Esophagus (tissue), 2 donors: ENCODE results near the gene TTYH1. TPM values are rescaled to one million over a fixed set of nuclear protein-coding genes. Genes with fewer than 3 reads are reported as not detected.
"Not testable (repeated sequence)": the region's sequence is repeated elsewhere in the genome, so short reads cannot be mapped to it uniquely, and the experiment has no call there.

Experiments
- H3K27ac ChIP-seq, 2 donors: one replicate each; pipeline ENCODE4 v1.5.1; 2013; ENCODE audit warnings: low read depth in 2 of 2, mild to moderate bottlenecking in 2 of 2, inconsistent platforms in 1 of 2, low read length in 1 of 2, moderate library complexity in 1 of 2
- H3K27me3 ChIP-seq, 2 donors: one replicate each; pipeline ENCODE4 v1.6.1; 2013; ENCODE audit warnings: low read length in 2 of 2, control low read depth in 1 of 2, mild to moderate bottlenecking in 1 of 2; ENCODE audit not compliant: insufficient read depth in 2 of 2, control insufficient read depth in 1 of 2
- H3K36me3 ChIP-seq, 2 donors: one replicate each; pipeline ENCODE4 v1.6.1; 2013; ENCODE audit warnings: low read length in 1 of 2; ENCODE audit not compliant: control insufficient read depth in 2 of 2, insufficient read depth in 2 of 2
- H3K4me1 ChIP-seq, 2 donors: one replicate each; pipeline ENCODE4 v1.6.1; 2013; ENCODE audit warnings: low read length in 1 of 2; ENCODE audit not compliant: control insufficient read depth in 2 of 2, insufficient read depth in 2 of 2
- H3K4me3 ChIP-seq, 2 donors: one replicate each; pipeline ENCODE4 v1.5.1; 2013; ENCODE audit warnings: low read length in 2 of 2, mild to moderate bottlenecking in 2 of 2, low read depth in 1 of 2, moderate library complexity in 1 of 2
- H3K9me3 ChIP-seq, 2 donors: one replicate each; pipeline ENCODE4 v1.6.1; 2013; ENCODE audit warnings: mild to moderate bottlenecking in 2 of 2, low read depth in 1 of 2, low read length in 1 of 2, moderate library complexity in 1 of 2; ENCODE audit not compliant: control insufficient read depth in 2 of 2, insufficient read depth in 1 of 2
- WGBS, 2 donors: extraction: QIAGEN DNeasy Blood & Tissue Kit; methylation state at CpG; one replicate each; pipeline ENCODE4 v1.1.7; 2013; 5-methylcytosine and 5-hydroxymethylcytosine counted together
- polyA plus RNA-seq, 2 donors: library from polyadenylated mRNA; stranded (reverse); fragments of 200-250 nt; gene quantifications; one replicate each; pipeline ENCODE4 v1.2.3, GENCODE V29; 2013
- donor health status: healthy with polysubstance abuse.
- donor health status: Bipolar disorder and iron deficiency.

TTYH1 gene
- polyA plus RNA-seq, 2 donors, result 0.82 to 3.7 TPM

DNA sequence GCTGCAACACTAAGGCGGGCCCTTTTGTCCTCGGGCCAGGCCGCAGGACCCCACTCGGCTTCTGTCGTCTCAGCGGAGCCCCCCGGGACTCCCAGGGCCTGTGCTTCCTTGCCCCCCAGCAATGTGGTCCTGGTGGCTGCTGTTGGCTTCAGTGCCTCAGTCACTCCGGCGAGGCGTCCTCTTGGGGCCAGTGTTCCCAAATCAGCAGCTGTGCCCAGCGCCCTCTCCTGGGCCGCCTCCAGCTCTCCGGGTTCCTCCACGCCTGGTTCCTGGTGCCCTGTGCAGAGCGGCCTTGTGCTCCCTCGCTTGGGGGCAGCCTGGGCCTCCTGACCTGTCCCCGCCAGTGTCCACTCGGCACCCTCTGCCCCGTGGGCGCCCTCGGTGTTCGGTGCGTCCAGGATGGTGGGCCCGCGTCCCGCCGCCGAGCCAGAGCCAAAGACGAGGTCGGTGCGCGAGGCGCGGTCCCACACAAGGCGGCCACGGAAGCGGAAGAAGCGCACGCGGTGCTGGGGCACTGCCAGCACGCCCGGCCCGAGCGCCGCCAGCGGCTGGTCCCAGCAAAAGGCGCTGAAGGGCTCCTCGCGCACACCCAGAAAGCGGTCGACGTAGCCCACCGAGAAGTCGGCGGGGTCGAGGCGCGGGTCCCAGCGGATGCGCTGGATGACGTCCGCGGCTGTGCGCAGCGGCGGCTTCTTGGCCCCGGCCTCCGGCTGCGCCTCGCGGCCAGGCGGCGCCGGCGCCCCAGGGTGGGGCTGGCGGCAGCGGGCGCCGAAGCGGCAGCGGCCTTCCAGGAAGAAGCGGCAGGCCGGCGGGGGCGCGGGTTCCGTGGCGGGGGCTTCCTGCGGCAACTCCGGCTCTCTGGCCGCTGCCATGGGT lies 47.6 kb downstream of the TTYH1 start:
- Histone ChIP-seq H3K36me3 (peaks cover 7 to 37% of the 10 kb centered on the region in 2 donors), H3K4me1 (peaks cover 0 to 12% of the 10 kb centered on the region in 2 donors)
- 4% methylated on average over 91 of the region's 91 CpGs for WGBS, 2 donors

DNA sequence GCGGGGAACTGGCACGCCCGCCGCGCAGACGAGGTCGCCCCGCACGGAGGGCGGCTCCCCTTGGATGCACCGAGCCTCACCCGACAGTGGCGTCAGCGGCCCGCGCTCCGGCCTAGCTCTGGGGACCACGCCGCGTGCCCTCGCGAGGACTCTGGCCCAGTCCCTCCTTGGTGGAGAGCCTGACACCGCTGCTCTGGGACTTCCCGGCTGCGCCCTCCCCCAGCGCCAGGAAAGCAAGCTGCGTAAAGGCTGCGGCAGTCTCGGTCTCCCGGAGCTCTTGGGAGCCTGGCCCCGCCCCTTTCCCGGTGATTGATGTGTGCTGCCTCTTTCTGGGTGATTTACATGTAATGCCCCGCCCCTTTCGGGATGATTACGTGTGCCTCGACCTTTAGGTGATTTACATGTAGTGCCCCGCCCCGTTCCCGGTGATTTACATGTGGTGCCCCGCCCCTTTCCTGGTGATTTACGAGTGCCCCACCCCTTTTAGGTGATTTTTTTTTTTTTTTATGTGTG lies 48.3 kb downstream of the TTYH1 start, which contains the start of gene LENG9:
LENG9 (minus strand) TSS at position 248 of the 513 bp plus-strand sequence. CDS start 252 bp downstream, outside the sequence.
- Histone ChIP-seq H3K9me3 (no peaks in the 10 kb centered on the region), H3K4me1 (peaks cover 0 to 12% of the 10 kb centered on the region in 2 donors), H3K27ac (peak within 1 kb of the TSS; percentile 89 to 99), H3K4me3 (peak within 1 kb of the TSS; percentile 44 to 61), H3K36me3 (peaks cover 4 to 30% of the 10 kb centered on the region in 2 donors), H3K27me3 (no peaks in the 10 kb centered on the region)
- 0% methylated on average over 41 of the region's 41 CpGs for WGBS, 2 donors

More for the DNA sequence above, 47.6 kb downstream of the TTYH1 start:
- H3K27ac ChIP-seq, result peak overlapping the region; percentile 89 to 99
- no peaks in the 10 kb centered on the region for H3K27me3 ChIP-seq
- H3K9me3 ChIP-seq, result no peaks in the 10 kb centered on the region
- peak overlapping the region; percentile 44 to 61 for H3K4me3 ChIP-seq

GRCh38 chr19:54464044-54464629 lies 48.9 kb downstream of the TTYH1 start:
- Histone ChIP-seq H3K27ac (peak overlapping the region; percentile 89 to 99), H3K9me3 (no peaks in the 10 kb centered on the region), H3K27me3 (no peaks in the 10 kb centered on the region), H3K4me1 (peaks cover 0 to 12% of the 10 kb centered on the region in 2 donors), H3K4me3 (peak overlapping the region; percentile 44 to 58), H3K36me3 (peaks cover 0 to 25% of the 10 kb centered on the region in 2 donors)
- WGBS, 2 donors, result 1% methylated on average over 26 of the region's 26 CpGs

DNA sequence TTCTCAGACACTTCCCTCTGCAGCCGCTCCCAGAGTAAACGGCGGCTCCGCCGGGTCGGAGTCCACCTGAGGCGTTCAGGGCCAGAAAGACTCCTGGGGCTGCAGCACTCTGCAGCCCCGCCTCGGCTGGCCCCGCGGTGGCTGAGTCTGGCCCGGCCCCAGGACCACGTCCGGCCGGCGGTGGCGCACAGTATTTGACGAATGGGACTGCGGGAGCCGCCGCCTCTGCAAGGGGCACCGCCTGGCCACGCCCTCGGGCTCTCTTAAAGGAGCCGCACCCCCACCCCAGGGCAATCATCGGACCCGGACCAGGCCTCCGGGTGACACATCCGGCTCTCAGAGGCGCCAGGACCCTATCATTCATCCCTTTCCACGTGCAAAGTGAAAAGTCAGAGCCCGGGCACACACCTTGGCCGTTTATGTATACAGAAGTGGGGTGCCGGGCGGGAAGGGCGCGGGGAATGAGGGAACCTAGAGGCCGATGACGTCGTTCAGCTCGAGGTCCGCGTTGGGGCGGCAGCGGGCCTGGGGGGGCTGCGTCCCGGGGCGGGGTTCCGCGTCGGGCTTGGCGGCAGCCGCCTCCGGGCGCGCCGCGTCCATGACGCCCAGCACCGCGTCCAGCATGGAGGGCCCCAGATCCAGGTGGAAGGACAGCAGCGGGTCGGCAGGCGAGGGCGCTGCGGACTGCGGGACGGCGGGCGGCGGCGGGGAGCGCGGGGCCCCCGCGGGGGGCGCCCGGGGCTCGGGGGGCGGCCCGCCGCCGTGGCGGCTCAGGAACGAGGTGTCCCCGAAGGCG lies 49.6 kb downstream of the TTYH1 start:
- H3K4me3 ChIP-seq, result peak overlapping the region; percentile 44 to 58
- H3K4me1 ChIP-seq, result peaks cover 0 to 15% of the 10 kb centered on the region in 2 donors
- H3K27ac ChIP-seq, result peak overlapping the region; percentile 89 to 99
- H3K9me3 ChIP-seq, result no peaks in the 10 kb centered on the region
- peaks cover 0 to 18% of the 10 kb centered on the region in 2 donors for H3K36me3 ChIP-seq
- H3K27me3 ChIP-seq, result no peaks in the 10 kb centered on the region
- WGBS, 2 donors, result 10 to 14% methylated on average over 81 to 87 of the region's 87 CpGs

DNA sequence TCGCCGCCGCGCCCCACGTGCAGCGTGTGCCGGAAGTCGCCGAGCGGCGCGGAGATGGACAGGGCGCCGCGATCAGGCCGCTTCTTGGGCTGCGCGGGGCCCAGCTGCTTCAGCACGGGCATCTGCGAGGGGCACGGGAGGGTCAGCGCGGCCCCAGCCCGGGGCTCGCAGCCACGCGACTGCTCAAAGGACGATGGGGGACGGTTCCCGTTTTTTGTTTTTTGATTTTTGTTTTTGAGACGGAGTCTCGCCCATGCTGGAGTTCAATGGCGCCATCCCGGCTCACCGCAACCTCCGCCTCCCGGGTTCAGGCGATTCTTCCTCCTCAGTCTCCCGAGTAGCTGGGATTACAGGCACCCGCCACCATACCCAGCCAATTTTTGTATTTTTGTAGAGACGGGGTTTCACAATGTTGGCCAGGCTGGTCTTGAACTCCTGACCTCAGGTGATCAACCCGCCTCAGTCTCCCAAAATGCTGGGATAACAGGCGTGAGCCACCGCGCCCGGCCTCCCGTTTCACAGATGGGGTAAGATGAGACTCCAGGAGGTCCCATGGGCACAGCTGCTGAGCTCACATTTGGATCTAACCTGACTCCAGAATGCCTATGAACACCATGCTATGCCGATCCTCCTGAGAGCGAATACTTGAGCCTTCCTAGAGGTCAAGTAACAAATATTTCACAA lies 50.3 kb downstream of the TTYH1 start:
- no peaks in the 10 kb centered on the region for H3K27me3 ChIP-seq
- peak overlapping the region; percentile 44 to 58 for H3K4me3 ChIP-seq
- H3K4me1 ChIP-seq, result peaks cover 0 to 15% of the 10 kb centered on the region in 2 donors
- H3K36me3 ChIP-seq, result peaks cover 0 to 13% of the 10 kb centered on the region in 2 donors
- H3K27ac ChIP-seq, result peak overlapping the region in 1 of 2 donors; percentile 99
- H3K9me3 ChIP-seq, result no peaks in the 10 kb centered on the region
- 77 to 84% methylated on average over 49 of the region's 49 CpGs for WGBS, 2 donors

DNA sequence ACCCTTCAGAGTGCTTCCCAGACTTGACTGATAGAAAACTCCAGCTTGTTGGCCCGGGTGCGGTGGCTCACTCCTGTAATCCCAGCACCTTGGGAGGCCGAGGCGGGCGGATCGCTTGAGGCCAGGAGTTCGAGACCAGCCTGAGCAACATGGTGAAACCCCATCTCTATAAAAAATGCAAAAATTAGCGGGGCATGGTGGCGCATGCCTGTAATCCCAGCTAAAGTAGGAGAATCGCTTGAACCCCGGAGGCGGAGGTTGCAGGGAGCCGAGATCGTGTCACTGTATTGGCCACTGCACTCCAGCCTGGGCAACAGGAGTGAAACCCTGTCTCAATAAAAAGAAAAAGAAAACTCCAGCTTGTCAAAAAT lies 50.8 kb downstream of the TTYH1 start:
- not testable (repeated sequence) for H3K9me3 ChIP-seq, H3K27me3 ChIP-seq, H3K4me3 ChIP-seq, H3K27ac ChIP-seq
- Histone ChIP-seq H3K4me1 (peaks cover 0 to 15% of the 10 kb centered on the region in 2 donors), H3K36me3 (peaks cover 0 to 11% of the 10 kb centered on the region in 2 donors)
- WGBS, 2 donors, result 93% methylated on average over 14 of the region's 14 CpGs

DNA sequence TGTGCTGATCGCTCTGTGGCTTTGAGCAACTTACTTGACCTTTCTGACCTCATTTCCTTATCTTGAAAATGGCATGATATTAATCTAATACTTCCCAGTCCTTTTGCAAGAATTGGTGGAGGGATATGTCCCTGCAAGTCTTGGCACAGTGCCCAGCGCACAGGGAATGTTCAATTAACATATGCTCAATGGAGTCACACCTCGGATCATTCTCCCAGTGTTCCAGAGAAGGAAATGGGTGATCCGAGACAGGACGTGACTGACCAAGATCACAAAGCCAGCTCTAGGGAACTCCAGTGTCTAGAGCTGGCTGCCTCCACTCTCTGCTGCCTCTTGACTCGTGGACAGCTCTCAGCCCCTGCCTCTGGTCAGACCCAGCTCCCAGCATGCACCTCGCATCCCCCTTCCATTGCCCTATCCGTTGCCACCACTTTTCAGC lies 54.3 kb downstream of the TTYH1 start:
- Histone ChIP-seq H3K36me3 (no peaks in the 10 kb centered on the region), H3K4me1 (peaks cover 0 to 8% of the 10 kb centered on the region in 2 donors), H3K27ac (peak overlapping the region in 1 of 2 donors; percentile 45), H3K27me3 (no peaks in the 10 kb centered on the region), H3K4me3 (no peak overlapping the region), H3K9me3 (no peaks in the 10 kb centered on the region)
- WGBS, 2 donors, result 46% methylated on average over 8 of the region's 8 CpGs

DNA sequence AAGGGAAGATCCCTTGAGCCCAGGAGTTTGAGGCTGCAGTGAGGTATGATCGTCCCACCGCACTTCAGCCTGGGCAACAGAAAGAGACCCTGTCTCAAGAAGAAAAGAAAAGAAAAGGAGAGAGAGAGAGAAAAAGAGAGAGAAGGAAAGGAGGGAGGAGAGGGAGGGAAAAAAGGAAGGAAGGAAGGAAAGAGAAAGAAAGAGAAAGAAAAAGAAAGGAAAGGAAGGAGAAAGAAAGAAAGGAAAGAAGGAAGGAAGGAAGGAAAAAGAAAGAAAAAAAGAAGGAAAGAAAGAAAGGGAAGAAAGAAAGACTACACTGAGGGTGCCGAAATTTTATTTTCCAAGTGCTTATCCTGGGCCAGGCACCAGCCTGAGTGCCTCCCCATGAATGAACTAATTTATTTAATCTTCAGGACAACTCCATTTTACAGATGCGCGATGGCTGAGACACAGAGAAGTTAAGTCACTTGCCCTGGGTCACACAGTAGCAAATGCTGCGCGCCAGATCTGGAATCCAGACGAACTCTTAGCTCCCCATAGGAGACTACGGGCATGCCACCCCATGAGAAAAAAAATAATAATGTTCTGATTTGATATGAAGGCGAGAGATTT lies 55.1 kb downstream of the TTYH1 start:
- Histone ChIP-seq H3K27me3 (no peaks in the 10 kb centered on the region), H3K27ac (peak overlapping the region; percentile 65 to 82), H3K9me3 (no peaks in the 10 kb centered on the region), H3K4me1 (peaks cover 0 to 8% of the 10 kb centered on the region in 2 donors), H3K4me3 (peak overlapping the region in 1 of 2 donors; percentile 57), H3K36me3 (no peaks in the 10 kb centered on the region)
- 69 to 71% methylated on average over 10 of the region's 10 CpGs for WGBS, 2 donors
